Measurements from ENCODE around the gene SERINC2. TPM values are rescaled to one million over a fixed set of nuclear protein-coding genes. Genes with fewer than 3 reads are reported as not detected.
"Not testable (repeated sequence)": the region's sequence is repeated elsewhere in the genome, so short reads cannot be mapped to it uniquely, and the experiment has no call there.

Gene SERINC2
- total RNA-seq, 1 experiment from 2014 or later = 14.0 TPM

DNA sequence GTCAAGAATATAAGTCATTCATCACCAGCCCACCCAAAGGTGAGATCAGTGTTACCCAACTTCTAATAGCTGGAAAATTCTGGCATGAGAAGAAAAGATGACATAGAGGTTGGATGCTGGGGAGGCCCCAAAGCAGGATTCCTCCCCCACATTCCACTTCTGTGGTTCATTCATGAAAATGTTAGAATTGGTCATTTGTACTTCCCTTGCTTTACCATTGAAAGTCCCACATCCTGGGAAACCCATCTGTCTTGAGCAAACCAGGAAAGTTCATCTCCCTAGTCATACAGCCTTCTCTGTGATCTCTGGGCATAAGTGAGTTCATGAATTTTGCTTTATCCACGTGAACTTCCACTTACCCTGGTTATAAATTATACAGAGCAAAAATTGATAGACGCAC lies 66.8 kb downstream of the SERINC2 start:
- in situ Hi-C loops (cut with HindIII; ENCODE audit: low pct_unique_long_range_greater_than_20kb, low sequenced_read_pairs) (no loop called here), intact Hi-C loops (cut with micrococcal nuclease; ENCODE audit: unreplicated experiment) (no loop called here)
- Histone ChIP-seq H3K36me3 (ENCODE audit: control insufficient read depth, insufficient read depth, low read length) (no peaks in the 10 kb centered on the region), H3K9me3 (ENCODE audit: control insufficient read depth, insufficient read depth, low read depth, low read length) (no peaks in the 10 kb centered on the region), H3K4me3 (ENCODE audit: low read depth in 2 of 2, low read length in 2 of 2) (no peak overlapping the region), H3K27ac (ENCODE audit: low read length) (no peak overlapping the region), H3K4me1 (ENCODE audit: control insufficient read depth, insufficient read depth, low read length) (no peaks in the 10 kb centered on the region), H3K27me3 (ENCODE audit: control insufficient read depth, insufficient read depth, low read length) (no peaks in the 10 kb centered on the region)
- ChIA-PET POLR2A (no interaction called here), CTCF (no interaction called here)
- DNase-seq (ENCODE audit: low read depth, low spot score) = no peak
- TF ChIP-seq SIN3A (IDR thresholded peaks at IDR 0.05; ENCODE audit: borderline replicate concordance, insufficient read depth, low read depth, low read length) = no peak
- TF ChIP-seq, protein P1, sequence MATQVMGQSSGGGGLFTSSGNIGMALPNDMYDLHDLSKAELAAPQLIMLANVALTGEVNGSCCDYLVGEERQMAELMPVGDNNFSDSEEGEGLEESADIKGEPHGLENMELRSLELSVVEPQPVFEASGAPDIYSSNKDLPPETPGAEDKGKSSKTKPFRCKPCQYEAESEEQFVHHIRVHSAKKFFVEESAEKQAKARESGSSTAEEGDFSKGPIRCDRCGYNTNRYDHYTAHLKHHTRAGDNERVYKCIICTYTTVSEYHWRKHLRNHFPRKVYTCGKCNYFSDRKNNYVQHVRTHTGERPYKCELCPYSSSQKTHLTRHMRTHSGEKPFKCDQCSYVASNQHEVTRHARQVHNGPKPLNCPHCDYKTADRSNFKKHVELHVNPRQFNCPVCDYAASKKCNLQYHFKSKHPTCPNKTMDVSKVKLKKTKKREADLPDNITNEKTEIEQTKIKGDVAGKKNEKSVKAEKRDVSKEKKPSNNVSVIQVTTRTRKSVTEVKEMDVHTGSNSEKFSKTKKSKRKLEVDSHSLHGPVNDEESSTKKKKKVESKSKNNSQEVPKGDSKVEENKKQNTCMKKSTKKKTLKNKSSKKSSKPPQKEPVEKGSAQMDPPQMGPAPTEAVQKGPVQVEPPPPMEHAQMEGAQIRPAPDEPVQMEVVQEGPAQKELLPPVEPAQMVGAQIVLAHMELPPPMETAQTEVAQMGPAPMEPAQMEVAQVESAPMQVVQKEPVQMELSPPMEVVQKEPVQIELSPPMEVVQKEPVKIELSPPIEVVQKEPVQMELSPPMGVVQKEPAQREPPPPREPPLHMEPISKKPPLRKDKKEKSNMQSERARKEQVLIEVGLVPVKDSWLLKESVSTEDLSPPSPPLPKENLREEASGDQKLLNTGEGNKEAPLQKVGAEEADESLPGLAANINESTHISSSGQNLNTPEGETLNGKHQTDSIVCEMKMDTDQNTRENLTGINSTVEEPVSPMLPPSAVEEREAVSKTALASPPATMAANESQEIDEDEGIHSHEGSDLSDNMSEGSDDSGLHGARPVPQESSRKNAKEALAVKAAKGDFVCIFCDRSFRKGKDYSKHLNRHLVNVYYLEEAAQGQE (IDR thresholded peaks at IDR 0.05; ENCODE audit: insufficient read depth in 1 of 2, low read depth in 2 of 2, low read length in 1 of 2) = no peak
- ATAC-seq = no peak
- no TSS peak for BruUV-seq (replicated peaks)

DNA sequence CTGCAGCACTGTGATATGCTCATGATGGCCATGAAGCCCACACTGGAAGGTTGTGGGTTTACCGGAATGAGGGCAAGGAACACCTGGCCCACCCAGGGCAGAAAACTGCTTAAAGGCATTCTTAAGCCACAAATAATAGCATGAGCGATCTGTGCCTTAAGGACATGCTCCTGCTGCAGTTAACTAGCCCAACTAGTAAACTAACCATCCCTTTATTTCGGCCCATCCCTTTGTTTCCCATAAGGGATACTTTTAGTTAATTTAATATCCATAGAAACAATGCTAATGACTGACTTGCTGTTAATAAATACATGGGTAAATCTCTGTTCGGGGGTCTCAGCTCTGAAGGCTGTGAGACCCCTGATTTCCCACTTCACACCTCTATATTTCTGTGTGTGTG lies 67.4 kb downstream of the SERINC2 start:
- intact Hi-C loops (cut with micrococcal nuclease; ENCODE audit: unreplicated experiment) = not testable (repeated sequence)

DNA sequence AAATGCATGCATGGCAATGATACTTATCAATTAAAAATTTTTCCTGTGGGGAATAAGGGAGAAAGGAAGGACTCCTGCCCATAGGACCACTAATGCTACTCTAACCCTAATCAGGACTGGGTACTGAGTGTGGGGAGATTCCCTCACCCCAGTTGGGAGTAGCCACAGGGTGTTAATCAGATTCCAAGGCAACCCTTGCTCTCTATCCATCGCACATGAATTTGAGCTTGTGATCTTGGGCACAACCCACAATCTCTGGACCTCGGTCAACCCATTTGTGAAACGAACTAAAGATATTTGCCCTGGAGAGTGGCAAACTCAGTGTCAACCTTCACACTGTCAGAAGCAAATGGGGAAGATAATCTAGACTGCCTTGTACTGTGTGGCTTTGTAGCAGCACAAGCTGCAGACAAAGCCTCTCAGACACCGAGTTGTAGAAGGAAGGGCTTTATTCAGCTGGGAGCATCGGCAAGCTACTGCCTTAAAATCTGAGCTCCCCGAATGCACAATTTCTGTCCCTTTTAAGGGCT lies 69.5 kb downstream of the SERINC2 start:
- DNase-seq (ENCODE audit: low read depth, low spot score) = no peak
- TF ChIP-seq, protein P1 (IDR thresholded peaks at IDR 0.05; ENCODE audit: insufficient read depth in 1 of 2, low read depth in 2 of 2, low read length in 1 of 2) = no peak
- TF ChIP-seq, protein P2, sequence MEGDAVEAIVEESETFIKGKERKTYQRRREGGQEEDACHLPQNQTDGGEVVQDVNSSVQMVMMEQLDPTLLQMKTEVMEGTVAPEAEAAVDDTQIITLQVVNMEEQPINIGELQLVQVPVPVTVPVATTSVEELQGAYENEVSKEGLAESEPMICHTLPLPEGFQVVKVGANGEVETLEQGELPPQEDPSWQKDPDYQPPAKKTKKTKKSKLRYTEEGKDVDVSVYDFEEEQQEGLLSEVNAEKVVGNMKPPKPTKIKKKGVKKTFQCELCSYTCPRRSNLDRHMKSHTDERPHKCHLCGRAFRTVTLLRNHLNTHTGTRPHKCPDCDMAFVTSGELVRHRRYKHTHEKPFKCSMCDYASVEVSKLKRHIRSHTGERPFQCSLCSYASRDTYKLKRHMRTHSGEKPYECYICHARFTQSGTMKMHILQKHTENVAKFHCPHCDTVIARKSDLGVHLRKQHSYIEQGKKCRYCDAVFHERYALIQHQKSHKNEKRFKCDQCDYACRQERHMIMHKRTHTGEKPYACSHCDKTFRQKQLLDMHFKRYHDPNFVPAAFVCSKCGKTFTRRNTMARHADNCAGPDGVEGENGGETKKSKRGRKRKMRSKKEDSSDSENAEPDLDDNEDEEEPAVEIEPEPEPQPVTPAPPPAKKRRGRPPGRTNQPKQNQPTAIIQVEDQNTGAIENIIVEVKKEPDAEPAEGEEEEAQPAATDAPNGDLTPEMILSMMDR (IDR thresholded peaks at IDR 0.05) = no peak
- TF ChIP-seq POLR2AphosphoS5 (IDR thresholded peaks at IDR 0.05; ENCODE audit: low read depth, low read length) = no peak
- TF ChIP-seq SIN3A (IDR thresholded peaks at IDR 0.05; ENCODE audit: borderline replicate concordance, insufficient read depth, low read depth, low read length) = no peak
- TF ChIP-seq TCF7L2 (IDR thresholded peaks at IDR 0.05; ENCODE audit: low read depth, low read length) = no peak
- no peaks in the 10 kb centered on the region for H3K27me3 ChIP-seq (ENCODE audit: control insufficient read depth, insufficient read depth, low read length)
- no peaks in the 10 kb centered on the region for H3K36me3 ChIP-seq (ENCODE audit: control insufficient read depth, insufficient read depth, low read length)
- no peaks in the 10 kb centered on the region for H3K9me3 ChIP-seq (ENCODE audit: control insufficient read depth, insufficient read depth, low read depth, low read length)
- no peak overlapping the region for H3K27ac ChIP-seq (ENCODE audit: low read length)
- ChIA-PET CTCF (interaction anchor here (0.5 kb wide), 1 partner anchor 340 kb away, joined by 6 read pairs; no protein-coding TSS in a partner anchor), POLR2A (no interaction called here)
- BruUV-seq (replicated peaks) = no TSS peak
- in situ Hi-C loops (cut with HindIII; ENCODE audit: low pct_unique_long_range_greater_than_20kb, low sequenced_read_pairs) = no loop called here
- no peaks in the 10 kb centered on the region for H3K4me1 ChIP-seq (ENCODE audit: control insufficient read depth, insufficient read depth, low read length)
- ATAC-seq = no peak
- intact Hi-C loops (cut with micrococcal nuclease; ENCODE audit: unreplicated experiment) = no loop called here
- no peak overlapping the region for H3K4me3 ChIP-seq (ENCODE audit: low read depth in 2 of 2, low read length in 2 of 2)

More for the DNA sequence above, 67.4 kb downstream of the SERINC2 start:
- H3K36me3 ChIP-seq (ENCODE audit: control insufficient read depth, insufficient read depth, low read length); H3K4me1 ChIP-seq (ENCODE audit: control insufficient read depth, insufficient read depth, low read length); H3K27me3 ChIP-seq (ENCODE audit: control insufficient read depth, insufficient read depth, low read length); H3K4me3 ChIP-seq (ENCODE audit: low read depth in 2 of 2, low read length in 2 of 2); ATAC-seq; BruUV-seq (replicated peaks); DNase-seq (ENCODE audit: low read depth, low spot score); CTCF ChIA-PET; POLR2A ChIA-PET; in situ Hi-C loops (cut with HindIII; ENCODE audit: low pct_unique_long_range_greater_than_20kb, low sequenced_read_pairs); H3K9me3 ChIP-seq (ENCODE audit: control insufficient read depth, insufficient read depth, low read depth, low read length); H3K27ac ChIP-seq (ENCODE audit: low read length): not testable (repeated sequence)

Data from Panc1 (cell line).